Activated T-cell treated with anti-CD3 and anti-CD28 coated beads, Interleukin-2, amount 50 U/mL, for 72 hours (primary cell): Measurements from ENCODE around the gene PRPSAP2. TPM values are rescaled to one million over a fixed set of nuclear protein-coding genes. Genes with fewer than 3 reads are reported as not detected.
"Not testable (repeated sequence)": the region's sequence is repeated elsewhere in the genome, so short reads cannot be mapped to it uniquely, and the experiment has no call there.

ENCODE experiments used
- ATAC-seq, 2 donors: fragments of 150-1000 bp; cut with Tn5 transposase; replicated peaks in 1 of 2; 2 replicates each; pipeline ENCODE4 v1.10.0; 2021; ENCODE audit warnings: moderate library complexity in 2 of 2, mild to moderate bottlenecking in 1 of 2
- DNase-seq, 2 donors: peaks; one replicate each; pipeline ENCODE4 v3.0.0; 2021 to 2022; ENCODE audit warnings: mixed read lengths in 1 of 2
- H3K27ac Mint-ChIP-seq: one replicate; pipeline ENCODE4 v1.8.0; 2022; ENCODE audit warnings: mild to moderate bottlenecking, moderate library complexity, mixed read lengths
- H3K27me3 Mint-ChIP-seq: one replicate; pipeline ENCODE4 v1.8.0; 2022; ENCODE audit warnings: low read depth, mixed read lengths
- H3K36me3 Mint-ChIP-seq, 2 donors: one replicate each; pipeline ENCODE4 v1.8.0; 2022; ENCODE audit warnings: mixed read lengths in 2 of 2, mild to moderate bottlenecking in 1 of 2; ENCODE audit not compliant: insufficient read depth in 2 of 2
- H3K4me1 Mint-ChIP-seq: one replicate; pipeline ENCODE4 v1.8.0; 2022; ENCODE audit warnings: low read depth, mixed read lengths
- H3K4me3 Mint-ChIP-seq, 2 donors: one replicate each; pipeline ENCODE4 v1.8.0; 2022; ENCODE audit warnings: mild to moderate bottlenecking in 2 of 2, mixed read lengths in 2 of 2, moderate library complexity in 2 of 2
- H3K9me3 Mint-ChIP-seq, 2 donors: one replicate each; pipeline ENCODE4 v1.8.0; 2022; ENCODE audit warnings: mixed read lengths in 2 of 2
- total RNA-seq, 2 donors: library from RNA; stranded (reverse); gene quantifications; one replicate each; pipeline ENCODE4 v1.2.3, GENCODE V29; 2022

Gene PRPSAP2
- total RNA-seq, 2 donors from 2014 or later: 64.1 to 64.6 TPM

- Mint-ChIP-seq H3K9me3 (no peaks in the 10 kb centered on the region), H3K27ac (no peak within 1 kb of the TSS), H3K4me3 (no peak within 1 kb of the TSS), H3K27me3 (no peaks in the 10 kb centered on the region), H3K36me3 (peaks cover 0 to 1% of the 10 kb centered on the region in 2 donors), H3K4me1 (peaks cover 16% of the 10 kb centered on the region)
- ATAC-seq (no peak), DNase-seq (no peak)
Measured at GRCh38 chr17:18951941-18952842, 94.3 kb downstream of the PRPSAP2 start, which contains the start of gene SLC5A10. Gene SLC5A10, plus strand, starts transcription at chr17:18952165. Its CDS starts 41 bp downstream, at chr17:18952206.

GRCh38 chr17:18953231-18953728 lies 95.3 kb downstream of the PRPSAP2 start:
- Mint-ChIP-seq H3K4me1 (peaks cover 16% of the 10 kb centered on the region), H3K27me3 (no peaks in the 10 kb centered on the region), H3K4me3 (no peak overlapping the region), H3K36me3 (peaks cover 0 to 1% of the 10 kb centered on the region in 2 donors), H3K27ac (no peak overlapping the region), H3K9me3 (no peaks in the 10 kb centered on the region)
- ATAC-seq (no peak), DNase-seq (no peak)

GRCh38 chr17:18954321-18954720 lies 96.4 kb downstream of the PRPSAP2 start:
- H3K4me1 Mint-ChIP-seq: peaks cover 16% of the 10 kb centered on the region
- H3K9me3 Mint-ChIP-seq: no peaks in the 10 kb centered on the region
- no peaks in the 10 kb centered on the region for H3K27me3 Mint-ChIP-seq
- peaks cover 0 to 1% of the 10 kb centered on the region in 2 donors for H3K36me3 Mint-ChIP-seq
- ATAC-seq: no peak
- no peak overlapping the region for H3K27ac Mint-ChIP-seq
- no peak overlapping the region for H3K4me3 Mint-ChIP-seq
- DNase-seq: no peak

GRCh38 chr17:18955009-18955408 lies 97.1 kb downstream of the PRPSAP2 start:
- ATAC-seq: no peak
- Mint-ChIP-seq H3K36me3 (peaks cover 0 to 1% of the 10 kb centered on the region in 2 donors), H3K27me3 (no peaks in the 10 kb centered on the region), H3K4me3 (peak overlapping the region in 1 of 2 donors; percentile 68), H3K4me1 (peaks cover 16% of the 10 kb centered on the region), H3K9me3 (no peaks in the 10 kb centered on the region), H3K27ac (no peak overlapping the region)
- no peak for DNase-seq

GRCh38 chr17:18956021-18956420 lies 98.1 kb downstream of the PRPSAP2 start:
- not testable (repeated sequence) for H3K27ac Mint-ChIP-seq, H3K36me3 Mint-ChIP-seq, H3K27me3 Mint-ChIP-seq, ATAC-seq, DNase-seq, H3K9me3 Mint-ChIP-seq
- H3K4me3 Mint-ChIP-seq: peak overlapping the region in 1 of 2 donors; percentile 68
- peaks cover 24% of the 10 kb centered on the region for H3K4me1 Mint-ChIP-seq

- H3K36me3 Mint-ChIP-seq: peaks cover 0 to 1% of the 10 kb centered on the region in 2 donors
- no peak for DNase-seq
- H3K27ac Mint-ChIP-seq: no peak overlapping the region
- H3K9me3 Mint-ChIP-seq: no peaks in the 10 kb centered on the region
- peaks cover 28% of the 10 kb centered on the region for H3K4me1 Mint-ChIP-seq
- no peak overlapping the region for H3K4me3 Mint-ChIP-seq
- no peak for ATAC-seq
- H3K27me3 Mint-ChIP-seq: no peaks in the 10 kb centered on the region
Measured at GRCh38 chr17:18956581-18956980, 98.7 kb downstream of the PRPSAP2 start.

- DNase-seq (no peak), ATAC-seq (no peak)
- Mint-ChIP-seq H3K4me3 (no peak overlapping the region), H3K36me3 (peaks cover 0 to 1% of the 10 kb centered on the region in 2 donors), H3K9me3 (no peaks in the 10 kb centered on the region), H3K27me3 (no peaks in the 10 kb centered on the region), H3K4me1 (peaks cover 35% of the 10 kb centered on the region), H3K27ac (no peak overlapping the region)
Measured at GRCh38 chr17:18957831-18958230, 99.9 kb downstream of the PRPSAP2 start.

- DNase-seq: no peak
- Mint-ChIP-seq H3K27me3 (no peaks in the 10 kb centered on the region), H3K4me1 (peaks cover 41% of the 10 kb centered on the region), H3K36me3 (peaks cover 0 to 1% of the 10 kb centered on the region in 2 donors), H3K9me3 (no peaks in the 10 kb centered on the region), H3K27ac (no peak overlapping the region), H3K4me3 (no peak overlapping the region)
- ATAC-seq: no peak
Measured at GRCh38 chr17:18958611-18959010, 100.7 kb downstream of the PRPSAP2 start.

GRCh38 chr17:18959071-18959844 lies 101.3 kb downstream of the PRPSAP2 start:
- no peaks in the 10 kb centered on the region for H3K27me3 Mint-ChIP-seq
- H3K9me3 Mint-ChIP-seq: no peaks in the 10 kb centered on the region
- no peak overlapping the region for H3K4me3 Mint-ChIP-seq
- peaks cover 36% of the 10 kb centered on the region for H3K4me1 Mint-ChIP-seq
- ATAC-seq (no peak), DNase-seq (no peak)
- no peak overlapping the region for H3K27ac Mint-ChIP-seq
- H3K36me3 Mint-ChIP-seq: peaks cover 0 to 1% of the 10 kb centered on the region in 2 donors

GRCh38 chr17:18959845-18960240 lies 101.9 kb downstream of the PRPSAP2 start:
- H3K27ac Mint-ChIP-seq: no peak overlapping the region
- H3K27me3 Mint-ChIP-seq: no peaks in the 10 kb centered on the region
- no peak overlapping the region for H3K4me3 Mint-ChIP-seq
- H3K9me3 Mint-ChIP-seq: no peaks in the 10 kb centered on the region
- peaks cover 32% of the 10 kb centered on the region for H3K4me1 Mint-ChIP-seq
- DNase-seq: no peak
- ATAC-seq: no peak
- peaks cover 0 to 1% of the 10 kb centered on the region in 2 donors for H3K36me3 Mint-ChIP-seq

- ATAC-seq (no peak), DNase-seq (no peak)
- H3K9me3 Mint-ChIP-seq: no peaks in the 10 kb centered on the region
- no peak overlapping the region for H3K4me3 Mint-ChIP-seq
- peaks cover 31% of the 10 kb centered on the region for H3K4me1 Mint-ChIP-seq
- no peaks in the 10 kb centered on the region for H3K27me3 Mint-ChIP-seq
- peaks cover 0 to 1% of the 10 kb centered on the region in 2 donors for H3K36me3 Mint-ChIP-seq
- H3K27ac Mint-ChIP-seq: no peak overlapping the region
Measured at GRCh38 chr17:18960241-18960665, 102.3 kb downstream of the PRPSAP2 start.

- no peaks in the 10 kb centered on the region for H3K9me3 Mint-ChIP-seq
- ATAC-seq: peak; percentile 87 to 88
- peak overlapping the region in 1 of 2 donors; percentile 13 for H3K4me3 Mint-ChIP-seq
- DNase-seq: peak; percentile 85 to 91
- peaks cover 25% of the 10 kb centered on the region for H3K4me1 Mint-ChIP-seq
- no peaks in the 10 kb centered on the region for H3K36me3 Mint-ChIP-seq
- H3K27me3 Mint-ChIP-seq: no peaks in the 10 kb centered on the region
- no peak overlapping the region for H3K27ac Mint-ChIP-seq
Measured at GRCh38 chr17:18960803-18961511, 103.0 kb downstream of the PRPSAP2 start.
